GM18499 (cell line): Measurements from ENCODE around the gene PLEKHA8.
"Not testable (repeated sequence)": the region's sequence is repeated elsewhere in the genome, so short reads cannot be mapped to it uniquely, and the experiment has no call there.

Experiments
- ATAC-seq: cut with Tn5 transposase; IDR thresholded peaks from one replicate; pipeline ENCODE4 v1.9.1; 2021; ENCODE audit warnings: moderate number of reproducible peaks; ENCODE audit not compliant: insufficient read depth, unreplicated experiment

PLEKHA8 gene

DNA sequence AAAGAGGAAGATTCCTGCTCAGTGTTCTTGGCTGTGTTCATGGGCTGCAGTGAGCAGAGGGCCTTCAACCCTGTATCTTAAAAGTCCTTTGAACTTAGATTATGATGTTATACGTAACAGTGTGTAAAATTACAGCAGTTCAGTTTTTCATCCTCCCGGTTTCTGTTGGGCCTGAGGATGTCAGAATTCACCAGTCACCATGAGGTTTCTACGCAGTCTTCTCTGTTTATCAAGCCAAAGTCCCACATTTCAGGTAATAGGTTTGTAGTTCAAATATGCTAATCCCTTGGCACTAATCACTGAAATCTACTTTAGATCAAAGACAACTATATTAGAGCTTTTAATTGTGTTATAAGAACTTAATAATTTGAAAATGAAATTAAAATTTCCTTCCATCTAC lies 24.9 kb downstream of the PLEKHA8 start:
- no peak for ATAC-seq

GRCh38 chr7:30057741-30058140 lies 29.5 kb downstream of the PLEKHA8 start:
- no peak for ATAC-seq

DNA sequence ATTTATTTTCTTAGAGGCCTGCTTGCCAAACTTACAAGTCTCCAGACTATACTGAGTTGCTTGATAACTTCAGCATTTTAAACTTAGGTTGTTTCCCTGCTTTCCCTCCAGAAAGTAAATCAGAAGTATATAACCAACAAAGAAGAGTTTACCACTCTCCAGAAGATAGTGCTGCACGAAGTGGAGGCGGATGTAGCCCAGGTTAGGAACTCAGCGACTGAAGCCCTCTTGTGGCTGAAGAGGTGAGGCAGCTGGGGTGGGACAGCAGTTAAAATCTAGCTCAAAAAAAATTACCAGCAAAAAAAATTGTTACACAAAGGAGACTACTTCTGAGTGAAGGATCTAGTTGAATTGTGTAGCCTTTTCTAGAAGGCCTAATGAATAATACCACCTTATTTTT lies 33.6 kb downstream of the PLEKHA8 start:
- not testable (repeated sequence) for ATAC-seq

- ATAC-seq, result no peak
Measured at GRCh38 chr7:30062587-30062986, 34.4 kb downstream of the PLEKHA8 start.

- no peak for ATAC-seq
Measured at GRCh38 chr7:30065746-30066145, 37.5 kb downstream of the PLEKHA8 start.

DNA sequence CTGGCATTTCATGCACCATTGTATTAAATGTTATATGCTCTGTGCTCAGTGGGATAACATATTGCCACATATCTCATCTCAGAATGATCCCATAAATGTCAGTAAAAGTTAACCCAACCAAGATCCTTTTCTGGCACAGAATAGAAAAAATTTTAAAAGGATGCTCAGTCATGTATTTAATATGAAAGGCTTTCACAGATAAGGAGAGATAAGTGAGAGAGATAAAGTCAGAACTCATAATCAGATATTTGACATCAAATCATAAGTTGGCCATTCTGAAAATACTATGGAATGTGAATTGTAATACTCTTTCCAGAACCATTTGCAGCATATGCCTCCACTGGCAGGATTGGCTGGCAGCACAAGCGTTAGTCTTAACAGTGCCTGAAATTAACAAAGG lies 38.5 kb downstream of the PLEKHA8 start:
- no peak for ATAC-seq

GRCh38 chr7:30068117-30068516 lies 39.9 kb downstream of the PLEKHA8 start:
- no peak for ATAC-seq

GRCh38 chr7:30069096-30069867 lies 41.1 kb downstream of the PLEKHA8 start:
- no peak for ATAC-seq

DNA sequence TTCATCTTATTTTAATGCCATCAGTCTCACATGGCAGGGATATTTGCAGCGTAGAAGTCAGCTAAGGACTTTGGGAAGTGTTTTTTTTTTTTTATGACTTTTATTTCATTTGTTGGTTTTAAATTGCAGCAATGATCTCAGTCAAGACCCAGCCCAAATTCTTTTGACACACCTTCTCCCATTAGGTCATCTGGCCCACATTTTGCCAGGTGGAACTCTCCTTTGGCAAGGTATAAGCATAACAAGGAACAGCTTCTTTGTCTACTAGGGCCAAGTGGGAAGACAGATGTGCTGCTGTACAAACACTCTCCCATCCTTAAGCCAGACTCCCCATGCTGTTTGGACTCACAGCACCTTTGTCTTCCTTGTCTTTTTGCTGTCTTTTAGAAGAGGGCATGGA lies 41.8 kb downstream of the PLEKHA8 start:
- no peak for ATAC-seq

DNA sequence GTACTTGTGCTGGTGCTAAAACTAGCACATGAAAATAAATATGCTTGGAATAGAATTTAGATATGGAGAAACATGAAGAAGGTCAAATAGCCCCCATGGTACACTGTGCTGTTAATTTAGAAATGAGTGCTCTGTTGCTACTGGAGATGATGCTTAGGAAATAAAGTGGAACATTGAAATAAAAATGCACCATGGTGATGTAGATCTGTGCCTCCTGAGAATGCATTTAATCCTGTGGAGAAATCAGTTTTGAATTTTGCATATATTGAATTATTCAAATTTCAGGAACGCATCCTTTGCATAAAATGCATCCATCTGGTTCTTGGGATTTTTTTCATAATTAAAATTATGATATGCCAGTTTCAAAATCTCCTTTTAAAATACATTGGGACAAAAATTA lies 44.5 kb downstream of the PLEKHA8 start:
- no peak for ATAC-seq

DNA sequence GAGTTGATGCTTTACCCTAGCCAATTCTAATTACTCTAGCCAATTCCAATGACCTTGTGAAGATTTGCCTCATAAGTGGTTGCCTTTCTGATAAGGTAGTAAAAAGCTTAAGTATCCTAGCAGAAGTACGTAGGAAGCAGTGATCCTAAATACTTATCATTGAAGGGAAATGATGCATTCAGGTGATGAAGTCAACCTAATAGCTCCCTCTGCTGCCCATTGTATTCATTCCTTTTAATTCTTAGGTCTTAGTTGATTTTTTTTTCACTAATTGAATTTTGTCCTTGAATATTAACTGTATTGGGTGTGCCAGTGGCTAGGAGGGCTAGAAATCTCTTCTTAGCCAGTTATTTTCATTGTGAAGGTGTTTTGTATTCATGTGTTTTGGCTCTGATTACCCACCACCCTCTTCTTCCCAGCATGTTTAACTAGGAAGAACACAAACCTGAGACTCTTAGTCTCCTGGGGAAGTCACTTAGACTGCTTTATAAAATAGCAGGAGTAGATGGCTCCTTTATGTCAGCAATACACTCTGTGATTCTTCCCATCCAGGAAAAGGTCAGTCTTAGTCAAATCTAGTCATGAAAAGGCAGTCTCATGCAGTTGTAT lies 46.3 kb downstream of the PLEKHA8 start:
- ATAC-seq, result no peak

DNA sequence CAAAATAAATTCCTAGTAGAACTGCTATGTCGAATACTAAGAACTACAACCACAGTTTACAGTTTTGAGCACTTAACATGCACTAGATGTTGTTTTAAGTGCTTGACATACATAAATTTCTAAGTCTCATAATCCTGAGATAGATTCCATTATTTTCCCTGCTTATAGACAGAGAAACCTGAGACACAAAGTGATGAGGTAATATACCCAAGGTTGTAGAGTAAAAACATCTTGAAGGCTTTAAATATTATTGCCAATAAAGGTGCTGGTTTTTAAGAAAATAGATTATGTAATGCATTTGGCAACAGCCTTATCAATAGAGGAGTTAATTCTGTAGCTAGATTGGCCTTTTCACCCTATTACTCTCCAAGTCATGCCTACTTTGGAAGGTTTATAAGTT lies 48.2 kb downstream of the PLEKHA8 start:
- no peak for ATAC-seq

DNA sequence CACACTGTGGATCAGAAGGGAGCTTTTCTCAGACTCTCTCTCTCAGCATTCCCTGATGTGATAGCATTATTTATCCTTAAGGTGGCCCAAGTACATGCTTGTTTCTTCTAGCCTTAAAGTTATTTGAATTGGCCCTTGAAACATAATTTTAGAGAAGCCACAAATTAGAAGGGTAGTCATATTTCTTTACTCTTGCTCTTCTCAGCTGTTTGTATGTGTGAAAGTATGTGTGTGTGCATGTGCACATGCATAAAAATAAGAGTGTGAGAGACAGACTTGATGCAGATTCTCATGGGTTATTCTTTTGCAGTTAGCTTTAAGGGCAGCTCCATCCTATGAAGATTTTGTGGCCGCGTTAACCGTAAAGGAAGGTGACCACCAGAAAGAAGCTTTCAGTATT lies 50.1 kb downstream of the PLEKHA8 start:
- ATAC-seq, result no peak

GRCh38 chr7:30079880-30080279 lies 51.7 kb downstream of the PLEKHA8 start:
- no peak for ATAC-seq

DNA sequence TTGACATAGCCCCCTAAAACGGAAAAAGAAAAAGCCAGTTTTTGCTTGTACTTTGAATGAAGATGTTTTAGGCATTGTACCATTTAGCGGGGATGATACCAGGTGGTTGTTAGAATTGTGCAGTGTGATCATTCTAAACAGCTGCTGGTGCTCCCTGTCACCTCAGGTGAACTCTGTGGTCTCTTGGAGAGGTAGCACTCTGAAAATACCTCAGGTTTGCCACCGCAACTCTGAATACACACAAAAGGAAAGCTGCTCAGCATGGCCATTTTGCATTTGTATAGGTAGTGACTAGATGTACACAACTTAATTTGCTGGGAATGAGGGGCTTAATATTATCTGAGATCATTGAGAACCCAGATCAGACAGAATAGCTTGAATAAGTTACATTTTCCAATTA lies 52.6 kb downstream of the PLEKHA8 start:
- no peak for ATAC-seq

DNA sequence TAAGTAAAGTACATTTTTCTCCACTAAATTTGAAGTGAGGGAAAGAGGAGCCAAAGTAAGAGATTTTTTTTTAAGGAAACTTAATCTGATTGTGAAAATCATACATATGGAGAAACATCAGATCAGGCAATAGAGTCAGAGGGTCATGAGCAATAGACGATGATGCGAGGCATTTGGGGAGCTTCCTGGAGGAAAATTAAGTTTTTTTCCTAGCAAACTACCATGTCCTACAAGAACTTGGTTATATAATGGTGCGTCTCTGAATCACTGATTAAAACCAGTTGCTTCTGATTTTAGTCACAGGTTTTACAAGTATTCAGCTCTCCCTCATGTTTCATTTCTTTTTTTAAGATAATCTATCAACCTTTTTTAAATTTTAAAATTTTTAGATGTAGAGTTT lies 54.5 kb downstream of the PLEKHA8 start:
- ATAC-seq, result no peak

DNA sequence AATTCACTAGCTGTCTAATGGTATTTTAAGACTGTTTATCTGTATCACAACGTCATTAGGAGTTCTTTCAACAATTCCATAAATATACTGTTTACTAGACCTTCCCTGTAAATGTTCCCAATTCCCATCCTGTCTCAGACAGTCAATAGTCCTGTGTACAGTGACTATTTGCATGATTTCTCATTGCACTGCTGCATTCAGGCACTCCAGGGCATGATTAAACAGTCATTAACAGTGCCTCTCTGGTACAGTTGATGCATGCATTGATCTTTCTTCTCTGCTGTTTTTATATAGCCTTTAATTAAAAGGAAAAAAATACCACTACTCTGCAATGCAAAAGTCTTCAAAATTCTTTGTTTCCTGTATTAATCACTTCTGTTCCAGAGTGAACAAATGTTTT lies 55.1 kb downstream of the PLEKHA8 start:
- ATAC-seq, result no peak

DNA sequence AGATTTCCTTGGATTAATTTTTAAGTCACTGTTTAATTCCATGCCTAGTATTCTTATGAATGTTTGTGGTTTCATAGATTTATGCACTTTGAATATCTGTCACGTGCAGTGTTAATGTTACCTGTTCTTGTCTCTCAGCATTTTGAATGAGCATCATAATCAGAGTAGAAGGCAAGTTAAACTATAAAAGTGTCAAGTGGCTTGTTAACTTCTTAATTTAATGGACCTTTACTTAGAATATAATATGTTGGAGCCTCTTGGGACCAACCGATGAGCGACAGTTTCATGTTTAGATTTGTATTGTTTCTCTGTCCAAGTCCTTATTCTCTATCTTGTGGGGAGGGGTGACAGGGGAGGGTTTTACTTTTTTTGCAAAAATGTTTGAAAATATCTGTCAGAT lies 56.0 kb downstream of the PLEKHA8 start:
- ATAC-seq, result no peak

- no peak for ATAC-seq
Measured at GRCh38 chr7:30086529-30086928, 58.3 kb downstream of the PLEKHA8 start.

- ATAC-seq, result no peak
Measured at GRCh38 chr7:30087371-30087770, 59.2 kb downstream of the PLEKHA8 start.

DNA sequence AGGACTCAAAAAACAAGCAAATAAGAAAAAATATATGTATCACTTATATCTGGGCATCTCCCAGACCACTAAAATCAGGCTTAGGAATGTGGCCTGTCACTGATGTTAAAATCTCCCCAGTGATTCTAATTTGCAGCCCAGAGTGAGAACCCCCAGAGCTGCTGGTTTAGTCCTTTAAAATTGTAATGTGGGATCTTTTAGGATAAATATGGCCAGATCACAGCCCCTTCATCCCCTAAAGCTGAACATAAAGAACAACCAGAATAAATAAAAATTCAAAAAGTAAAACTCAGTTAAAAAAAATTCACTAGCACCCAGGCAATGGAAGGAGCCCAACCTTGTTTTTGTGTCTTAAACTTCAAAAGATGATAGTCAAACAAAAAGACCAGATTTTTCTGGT lies 60.1 kb downstream of the PLEKHA8 start:
- ATAC-seq, result no peak

GRCh38 chr7:30090111-30090510 lies 61.9 kb downstream of the PLEKHA8 start:
- ATAC-seq, result no peak
